Measurements from ENCODE around the gene CCR3.

- TF ChIP-seq CTCF (conservative IDR thresholded peaks at IDR 0.05; ENCODE audit: low read depth, low read length) (no peak), EZH2 (IDR thresholded peaks at IDR 0.05; ENCODE audit: borderline replicate concordance, low read depth, low read length, poor library complexity, severe bottlenecking) (no peak)
Observed at GRCh38 chr3:46286947-46287565, 44.8 kb downstream of the CCR3 start.

Measured in A673 (cell line).